HG03558 (cell line): ENCODE results near the gene APBA3.
A peak's percentile ranks its signal among the peaks of the same experiment; 100 is the strongest.

Experiments used
- ATAC-seq: cut with Tn5 transposase; IDR thresholded peaks from one replicate; pipeline ENCODE4 v1.9.1; 2021; ENCODE audit warnings: moderate number of reproducible peaks; ENCODE audit not compliant: unreplicated experiment; ENCODE audit errors: extremely low read depth

The APBA3 gene

GRCh38 chr19:3761382-3762129 lies at the start of gene APBA3:
Gene APBA3, minus strand, starts transcription at chr19:3761692. Its CDS starts 1,428 bp downstream, at chr19:3760264.
- ATAC-seq: peak; percentile 31

GRCh38 chr19:3810708-3811355 lies 49.3 kb upstream of the APBA3 start:
- ATAC-seq: no peak

- ATAC-seq: no peak
Observed at GRCh38 chr19:3809881-3810707, 48.6 kb upstream of the APBA3 start.

- no peak for ATAC-seq
Observed at GRCh38 chr19:3808420-3809143, 47.1 kb upstream of the APBA3 start.

- no peak for ATAC-seq
Observed at GRCh38 chr19:3807574-3808354, 46.3 kb upstream of the APBA3 start.

- ATAC-seq: no peak
Observed at GRCh38 chr19:3807131-3807480, 45.6 kb upstream of the APBA3 start.

- no peak for ATAC-seq
Observed at GRCh38 chr19:3805859-3806258, 44.4 kb upstream of the APBA3 start.

GRCh38 chr19:3804429-3804828 lies 42.9 kb upstream of the APBA3 start:
- no peak for ATAC-seq

- no peak for ATAC-seq
Observed at GRCh38 chr19:3803986-3804385, 42.5 kb upstream of the APBA3 start.

GRCh38 chr19:3803114-3803888 lies 41.8 kb upstream of the APBA3 start:
- no peak for ATAC-seq

GRCh38 chr19:3801412-3802096 lies 40.1 kb upstream of the APBA3 start:
- no peak for ATAC-seq

- no peak for ATAC-seq
Observed at GRCh38 chr19:3800996-3801395, 39.5 kb upstream of the APBA3 start.

GRCh38 chr19:3798137-3798536 lies 36.6 kb upstream of the APBA3 start:
- ATAC-seq: no peak

GRCh38 chr19:3796358-3796757 lies 34.9 kb upstream of the APBA3 start:
- no peak for ATAC-seq

GRCh38 chr19:3793799-3794198 lies 32.3 kb upstream of the APBA3 start:
- ATAC-seq: no peak

GRCh38 chr19:3792114-3792513 lies 30.6 kb upstream of the APBA3 start:
- no peak for ATAC-seq

GRCh38 chr19:3790941-3791340 lies 29.4 kb upstream of the APBA3 start:
- ATAC-seq: no peak

- ATAC-seq: no peak
Observed at GRCh38 chr19:3790209-3790734, 28.8 kb upstream of the APBA3 start.
